HG02642 (cell line): Measurements from ENCODE around the gene TP53TG5.

ENCODE experiments used
- ATAC-seq: cut with Tn5 transposase; IDR thresholded peaks from one replicate; pipeline ENCODE4 v1.9.1; 2021; ENCODE audit warnings: mild to moderate bottlenecking; ENCODE audit not compliant: unreplicated experiment, poor library complexity

TP53TG5 gene

DNA sequence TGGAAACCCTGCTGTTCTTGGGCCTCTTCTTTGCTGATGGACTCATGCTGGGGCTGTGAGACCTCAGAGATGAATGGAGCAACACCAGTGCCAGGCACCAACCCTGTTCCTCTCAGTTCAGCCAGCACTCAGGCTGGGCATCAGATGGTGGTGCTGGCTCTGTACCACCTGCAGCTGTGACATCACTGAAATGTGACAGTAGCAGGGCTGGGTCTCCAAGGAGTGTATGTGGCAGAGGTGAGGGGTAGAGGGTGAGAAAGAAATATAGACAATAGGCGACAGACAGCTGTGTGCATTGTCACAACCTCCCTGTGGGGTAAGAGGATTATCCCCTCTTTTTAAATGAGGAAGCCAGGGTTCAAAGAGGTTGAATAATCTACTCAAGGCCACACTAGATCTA is at the start of gene TP53TG5:
Gene TP53TG5, minus strand, starts transcription at position 135 of the 400 bp plus-strand sequence. Its CDS starts 89 bp downstream, at position 46.
- ATAC-seq, result no peak

DNA sequence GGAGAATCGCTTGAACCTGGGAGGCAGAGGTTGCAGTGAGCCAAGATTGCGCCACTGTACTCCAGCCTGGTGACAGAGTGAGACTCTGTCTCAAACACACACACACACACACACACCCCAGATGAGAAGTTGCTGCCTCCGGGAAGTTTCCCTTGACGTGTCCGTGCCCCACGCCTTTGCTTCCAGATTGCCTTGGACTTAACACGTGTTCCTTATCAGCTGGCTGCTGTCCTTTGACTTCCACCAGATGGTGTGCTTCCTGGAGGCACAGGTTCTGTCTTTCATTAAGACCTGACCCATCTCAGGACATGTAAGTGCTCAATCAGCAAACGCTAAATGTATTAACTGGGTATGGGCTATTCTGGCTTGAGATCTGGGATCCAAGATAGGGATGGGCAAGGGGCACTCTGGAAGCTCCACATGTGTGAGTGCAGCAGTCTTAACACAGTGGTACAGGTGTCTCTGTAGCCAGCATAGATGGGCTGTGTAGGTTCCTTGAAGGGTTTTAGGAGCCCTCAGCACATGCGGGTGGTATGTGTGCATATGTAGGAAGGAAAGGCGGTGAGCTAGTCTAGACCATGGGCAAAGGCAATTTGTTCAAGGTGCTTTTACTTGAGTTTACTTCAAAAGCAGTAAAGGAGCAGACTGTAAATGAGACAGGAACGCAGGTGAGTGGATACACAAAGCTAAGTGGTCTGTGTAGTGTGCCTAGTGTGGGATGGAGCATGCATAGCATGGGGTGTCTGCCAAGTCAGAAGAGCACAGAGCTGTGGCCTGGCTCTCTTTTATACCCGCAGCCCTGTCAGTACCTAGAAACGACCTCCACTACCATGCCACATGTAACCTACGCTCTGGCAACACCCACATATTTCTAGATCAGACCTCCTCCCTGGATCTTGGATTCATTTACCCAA is 49.4 kb upstream of the TP53TG5 start:
- no peak for ATAC-seq

DNA sequence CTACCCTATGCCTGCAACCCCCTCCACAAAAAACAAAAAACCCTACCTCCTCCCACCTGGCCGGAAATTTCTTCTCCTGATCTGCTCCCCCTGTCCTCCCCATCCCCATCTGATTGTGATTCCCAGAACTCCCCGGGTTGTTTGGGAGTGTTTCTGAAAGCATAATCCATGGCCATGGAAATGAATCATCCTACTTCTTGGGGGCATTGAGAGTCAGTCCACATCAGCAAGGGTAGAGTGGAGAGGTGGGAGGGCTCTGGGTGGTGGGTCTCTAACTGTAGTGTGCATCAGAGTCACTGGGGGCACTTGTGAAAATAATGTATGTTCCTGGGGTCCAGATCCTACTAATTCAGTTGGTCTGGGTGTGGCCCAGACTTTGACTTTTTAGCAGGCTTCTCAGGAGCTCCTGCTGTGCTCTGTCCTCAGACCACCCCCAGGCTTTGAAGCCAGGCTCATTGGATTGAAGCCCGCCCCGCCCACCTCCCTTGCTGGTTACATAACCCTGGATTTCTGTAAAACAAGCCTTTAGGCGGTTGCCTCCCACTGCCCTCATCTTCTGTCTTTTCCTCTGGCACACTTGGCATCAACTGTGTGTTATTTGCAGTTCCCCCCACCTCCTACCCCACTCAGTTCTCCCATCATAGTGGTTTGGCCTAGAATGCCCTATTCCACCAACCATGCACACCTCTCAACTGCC is 48.3 kb upstream of the TP53TG5 start:
- no peak for ATAC-seq

DNA sequence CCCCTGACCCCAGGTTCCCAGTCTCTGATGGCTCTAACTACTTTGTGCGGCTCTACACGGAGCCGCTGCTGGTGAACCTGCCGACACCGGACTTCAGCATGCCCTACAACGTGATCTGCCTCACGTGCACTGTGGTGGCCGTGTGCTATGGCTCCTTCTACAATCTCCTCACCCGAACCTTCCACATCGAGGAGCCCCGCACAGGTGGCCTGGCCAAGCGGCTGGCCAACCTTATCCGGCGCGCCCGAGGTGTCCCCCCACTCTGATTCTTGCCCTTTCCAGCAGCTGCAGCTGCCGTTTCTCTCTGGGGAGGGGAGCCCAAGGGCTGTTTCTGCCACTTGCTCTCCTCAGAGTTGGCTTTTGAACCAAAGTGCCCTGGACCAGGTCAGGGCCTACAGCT is 47.4 kb upstream of the TP53TG5 start:
- no peak for ATAC-seq

DNA sequence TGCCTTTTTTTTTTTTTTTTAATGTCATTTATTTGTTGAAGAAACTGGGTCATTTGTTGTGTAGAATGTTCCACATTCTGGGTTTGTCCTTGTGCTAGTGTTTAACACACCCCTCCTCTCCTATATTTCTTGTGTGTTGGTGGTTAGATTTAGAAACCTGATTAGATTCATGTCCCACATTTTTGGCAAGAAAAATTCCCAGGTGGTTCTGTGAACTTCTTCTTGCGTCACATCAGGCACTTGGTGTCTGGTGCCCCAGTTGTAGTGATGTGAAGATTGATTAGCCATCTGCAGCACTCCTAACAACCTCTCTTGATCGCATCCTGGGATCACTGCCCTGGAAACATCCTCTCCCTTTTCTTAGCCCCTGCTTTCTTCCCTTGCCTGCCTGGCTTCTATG is 45.6 kb upstream of the TP53TG5 start:
- no peak for ATAC-seq

DNA sequence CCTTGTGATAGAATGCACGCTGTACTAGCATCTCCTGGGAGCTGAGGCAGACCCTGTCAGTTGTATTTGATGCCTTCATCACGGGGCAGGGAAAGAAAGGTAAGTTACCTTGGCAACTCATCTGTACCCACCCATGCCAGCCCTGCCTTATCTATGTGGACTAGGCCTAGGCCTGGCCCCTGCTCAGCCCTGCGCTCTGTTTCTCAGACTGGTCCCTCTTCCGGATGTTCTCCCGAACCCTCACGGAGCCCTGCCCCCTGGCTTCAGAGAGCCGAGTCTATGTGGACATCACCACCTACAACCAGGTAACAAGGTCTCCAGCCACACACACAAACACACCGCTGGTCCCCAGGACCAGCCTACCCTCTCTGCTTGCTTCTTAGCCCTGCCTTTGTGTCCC is 42.0 kb upstream of the TP53TG5 start:
- no peak for ATAC-seq

DNA sequence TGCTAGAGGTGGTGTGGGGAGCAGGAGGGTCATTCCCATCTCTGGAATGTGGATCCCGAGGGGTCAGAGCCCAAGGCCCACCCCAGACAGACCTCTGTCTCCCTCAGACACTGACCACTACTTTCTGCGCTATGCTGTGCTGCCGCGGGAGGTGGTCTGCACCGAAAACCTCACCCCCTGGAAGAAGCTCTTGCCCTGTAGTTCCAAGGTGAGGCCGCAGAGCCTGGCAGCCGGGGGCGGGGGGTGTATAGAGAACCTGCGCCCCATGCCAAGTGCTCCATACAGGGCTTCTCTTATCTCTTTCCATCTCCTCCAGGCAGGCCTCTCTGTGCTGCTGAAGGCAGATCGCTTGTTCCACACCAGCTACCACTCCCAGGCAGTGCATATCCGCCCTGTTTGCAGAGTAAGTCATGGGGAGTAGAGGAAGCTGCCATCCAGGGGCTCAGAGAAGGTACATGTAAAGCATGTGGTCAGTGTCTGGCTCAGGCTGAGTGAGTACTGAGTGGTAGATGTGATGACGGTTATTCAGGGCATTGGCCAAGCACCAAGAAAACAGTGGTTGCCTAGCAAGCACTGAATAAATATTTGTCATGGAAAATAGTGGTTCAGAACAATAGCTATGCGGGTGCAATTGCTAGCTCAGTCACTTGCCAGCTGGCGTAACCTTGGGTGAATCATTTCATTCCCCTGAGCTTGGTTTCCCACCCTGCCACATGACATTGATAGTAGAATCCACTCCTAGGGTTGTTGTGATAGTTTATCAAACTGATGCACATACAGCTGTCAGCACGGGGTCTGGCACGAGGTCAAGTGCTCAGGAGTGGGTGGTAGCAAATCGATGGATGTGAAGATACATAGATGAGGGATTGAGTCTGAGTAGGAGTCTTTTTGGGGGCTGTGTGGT is 41.3 kb upstream of the TP53TG5 start:
- peak; percentile 77 for ATAC-seq

DNA sequence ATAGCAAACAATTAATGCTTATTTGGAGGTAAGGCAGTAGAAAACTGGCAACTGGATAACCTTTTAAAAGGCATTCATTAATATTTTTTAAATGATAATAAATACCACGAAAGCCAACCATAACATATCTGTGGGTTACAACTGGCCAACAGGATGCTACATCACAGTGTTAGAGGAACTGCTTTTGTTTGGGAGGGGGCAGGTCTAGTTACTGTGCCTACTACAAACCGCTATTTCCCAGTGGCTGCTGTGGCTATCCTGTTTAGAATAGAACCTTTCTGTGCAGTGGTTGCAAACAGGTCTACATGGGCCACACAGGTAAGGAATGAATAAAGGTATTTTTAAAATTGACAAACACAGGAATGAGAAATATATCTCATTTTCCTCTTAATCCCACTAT is 38.8 kb upstream of the TP53TG5 start:
- no peak for ATAC-seq

DNA sequence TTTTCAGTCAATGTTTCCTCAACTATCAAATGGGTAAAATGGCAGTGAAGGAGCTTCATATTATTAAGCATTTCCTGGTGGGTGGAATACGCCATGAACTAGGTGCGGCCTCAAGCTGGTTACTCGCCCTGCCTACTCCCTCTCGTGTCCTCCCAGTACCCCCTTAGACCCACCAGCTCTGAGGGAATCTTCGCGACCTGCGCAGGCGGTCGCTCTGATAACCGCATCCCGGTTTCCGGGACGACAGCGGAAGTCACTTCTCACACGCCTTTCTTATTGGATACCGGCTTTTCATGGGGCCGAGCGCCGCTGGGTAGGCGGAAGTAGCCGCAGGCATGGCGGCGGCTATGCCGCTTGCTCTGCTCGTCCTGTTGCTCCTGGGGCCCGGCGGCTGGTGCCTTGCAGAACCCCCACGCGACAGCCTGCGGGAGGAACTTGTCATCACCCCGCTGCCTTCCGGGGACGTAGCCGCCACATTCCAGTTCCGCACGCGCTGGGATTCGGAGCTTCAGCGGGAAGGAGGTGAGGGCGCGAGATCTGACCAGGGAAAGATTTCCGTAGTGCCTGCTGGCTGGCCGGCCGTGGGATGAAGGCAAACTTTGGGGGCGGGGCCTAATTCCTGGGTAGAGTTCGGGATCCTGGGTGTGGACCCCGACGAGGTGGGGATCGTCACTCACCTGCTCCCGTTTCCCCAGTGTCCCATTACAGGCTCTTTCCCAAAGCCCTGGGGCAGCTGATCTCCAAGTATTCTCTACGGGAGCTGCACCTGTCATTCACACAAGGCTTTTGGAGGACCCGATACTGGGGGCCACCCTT is 37.9 kb upstream of the TP53TG5 start, which contains the start of gene PIGT:
Gene PIGT, plus strand, starts transcription at position 320 of the 816 bp plus-strand sequence. Its CDS starts 16 bp downstream, at position 336.
- peak; percentile 84 for ATAC-seq

DNA sequence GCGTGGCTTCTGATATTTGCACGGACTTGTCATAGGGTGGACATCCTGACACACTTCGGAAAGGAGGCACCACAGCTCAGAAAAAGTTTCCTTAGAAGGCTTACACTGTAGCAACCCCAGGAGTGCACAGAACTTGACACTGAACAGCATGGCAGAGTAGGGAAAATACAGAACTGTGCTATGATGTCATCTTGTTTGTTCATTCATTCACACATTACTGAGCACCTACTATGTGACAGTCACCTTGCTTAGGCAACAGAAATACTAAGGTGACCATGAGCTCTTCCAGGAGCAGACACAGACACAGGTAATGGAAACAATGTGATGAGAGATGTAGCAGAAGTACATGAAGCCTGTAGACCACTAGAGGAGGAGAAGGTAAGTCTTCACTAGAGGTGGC is 35.4 kb upstream of the TP53TG5 start:
- ATAC-seq, result no peak

DNA sequence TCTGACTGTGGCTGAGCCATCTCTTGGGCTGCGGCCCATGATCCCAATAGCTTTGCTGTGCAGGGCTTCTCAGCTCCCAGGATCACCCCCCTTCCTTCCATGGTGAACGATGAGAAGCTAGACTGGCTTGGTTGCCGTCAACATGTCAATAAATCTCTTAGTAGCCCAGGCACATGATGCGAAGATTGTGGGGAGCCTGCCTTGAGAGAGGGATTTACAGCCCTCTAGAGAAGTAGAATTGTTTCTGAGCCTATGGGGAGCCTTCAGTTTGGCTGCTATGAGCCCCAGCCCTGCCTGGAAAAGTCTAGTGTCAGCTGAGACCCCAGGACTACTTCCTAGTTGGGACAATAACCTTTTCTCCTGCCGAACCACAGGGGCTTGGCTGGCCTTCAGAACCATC is 34.5 kb upstream of the TP53TG5 start:
- no peak for ATAC-seq

DNA sequence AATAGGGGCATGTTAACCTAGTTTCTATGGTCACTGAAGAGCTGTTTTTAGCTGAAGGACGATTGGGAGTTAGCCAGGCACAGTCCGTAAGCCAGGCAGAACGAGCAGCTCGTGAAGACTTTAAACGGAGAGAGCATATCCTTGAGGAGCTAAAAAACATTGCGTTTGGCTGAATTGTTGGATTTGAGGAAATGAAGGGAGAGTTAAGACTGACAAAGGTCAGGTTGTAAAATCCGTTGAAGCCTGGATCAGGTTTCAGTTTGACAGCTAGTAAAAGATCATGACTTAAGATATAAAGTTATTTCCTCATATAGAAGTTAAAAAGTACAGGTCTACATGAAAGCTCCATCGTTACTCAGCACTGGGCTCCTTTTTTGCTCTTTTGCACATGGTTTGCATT is 32.8 kb upstream of the TP53TG5 start:
- no peak for ATAC-seq

DNA sequence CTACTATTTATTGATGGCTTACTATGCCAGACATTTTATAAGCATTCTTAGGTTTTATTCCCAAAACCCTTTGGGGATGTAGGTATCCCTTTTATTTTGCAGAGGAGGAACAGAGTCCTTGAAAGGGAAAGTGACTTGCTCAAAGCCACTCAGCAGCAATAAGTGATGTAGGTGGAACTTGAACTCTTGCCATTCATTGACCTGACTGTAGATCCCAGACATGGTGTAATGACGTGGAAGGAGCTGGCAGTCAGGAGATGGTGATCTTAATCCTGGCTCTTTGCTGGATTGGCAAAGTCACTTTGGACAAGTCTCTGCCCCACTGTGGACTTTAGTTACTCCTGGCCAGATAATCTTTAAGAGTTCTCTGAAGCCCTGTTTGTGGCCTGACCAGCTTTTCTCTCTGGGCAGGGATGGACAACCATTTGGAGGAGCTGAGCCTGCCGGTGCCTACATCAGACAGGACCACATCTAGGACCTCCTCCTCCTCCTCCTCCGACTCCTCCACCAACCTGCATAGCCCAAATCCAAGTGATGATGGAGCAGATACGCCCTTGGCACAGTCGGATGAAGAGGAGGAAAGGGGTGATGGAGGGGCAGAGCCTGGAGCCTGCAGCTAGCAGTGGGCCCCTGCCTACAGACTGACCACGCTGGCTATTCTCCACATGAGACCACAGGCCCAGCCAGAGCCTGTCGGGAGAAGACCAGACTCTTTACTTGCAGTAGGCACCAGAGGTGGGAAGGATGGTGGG is 31.6 kb upstream of the TP53TG5 start:
- ATAC-seq, result no peak

DNA sequence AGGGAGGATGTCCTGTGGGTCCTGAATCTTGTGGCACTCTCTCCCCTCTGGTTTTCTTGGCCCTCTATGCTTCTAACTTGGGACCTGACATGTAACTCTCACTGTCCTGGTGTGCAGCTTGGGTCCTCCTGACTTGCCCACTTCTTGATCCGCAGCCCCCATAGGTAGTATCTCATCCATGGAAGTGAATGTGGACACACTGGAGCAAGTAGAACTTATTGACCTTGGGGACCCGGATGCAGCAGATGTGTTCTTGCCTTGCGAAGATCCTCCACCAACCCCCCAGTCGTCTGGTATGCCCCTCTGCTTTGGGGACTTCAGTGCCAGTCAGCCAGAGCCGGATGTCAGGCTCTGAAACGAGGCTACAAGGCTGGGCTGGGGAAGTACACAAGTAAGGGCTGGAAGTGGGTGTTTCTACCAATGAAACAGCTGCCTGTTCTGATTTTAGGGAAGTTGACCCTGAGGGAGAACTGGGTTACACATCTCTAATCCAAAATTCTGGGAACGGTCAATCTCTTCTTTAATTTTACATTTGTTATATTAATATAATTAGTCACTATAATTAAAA is 30.6 kb upstream of the TP53TG5 start:
- ATAC-seq, result no peak

DNA sequence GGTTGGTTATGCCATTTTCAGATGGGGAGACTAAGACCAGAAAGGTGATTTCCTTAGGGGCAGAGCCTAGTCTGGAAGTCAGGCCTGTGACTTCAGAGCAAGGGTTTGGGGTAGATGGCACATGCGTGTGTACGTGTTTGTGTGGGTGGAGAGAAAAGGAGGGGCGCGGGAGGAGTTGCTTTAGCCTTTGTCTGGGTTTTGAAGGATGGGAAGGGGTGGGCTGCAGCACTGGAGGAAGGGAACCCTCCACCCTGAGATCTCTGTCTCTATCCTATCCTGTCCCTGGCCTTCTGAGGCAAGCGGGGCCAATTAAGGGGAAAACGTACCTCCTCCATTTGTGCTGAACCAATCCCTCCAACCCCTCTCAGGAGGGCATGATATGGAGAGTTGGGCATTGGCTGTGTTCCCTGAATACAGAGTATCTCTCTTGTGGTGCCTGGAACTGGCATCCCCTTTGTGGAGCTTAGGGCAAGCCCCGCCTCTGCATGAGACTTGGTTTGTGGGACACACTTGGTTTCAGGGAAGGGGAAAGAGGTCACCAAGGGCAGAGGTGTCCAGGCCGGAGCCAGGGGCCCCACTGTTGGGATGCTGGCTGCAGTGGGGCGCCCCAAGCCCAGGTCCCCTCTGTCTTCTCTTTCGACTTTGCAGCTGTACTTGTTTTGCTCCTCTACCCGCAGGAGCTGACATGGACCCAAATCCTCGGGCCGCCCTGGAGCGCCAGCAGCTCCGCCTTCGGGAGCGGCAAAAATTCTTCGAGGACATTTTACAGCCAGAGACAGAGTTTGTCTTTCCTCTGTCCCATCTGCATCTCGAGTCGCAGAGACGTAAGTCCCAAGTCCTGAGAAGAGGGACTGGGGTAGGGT is 29.9 kb upstream of the TP53TG5 start, which contains the start of gene DBNDD2:
Gene DBNDD2, plus strand, starts transcription at position 507 of the 863 bp plus-strand sequence. Its CDS starts 179 bp downstream, at position 686.
- ATAC-seq, result no peak

DNA sequence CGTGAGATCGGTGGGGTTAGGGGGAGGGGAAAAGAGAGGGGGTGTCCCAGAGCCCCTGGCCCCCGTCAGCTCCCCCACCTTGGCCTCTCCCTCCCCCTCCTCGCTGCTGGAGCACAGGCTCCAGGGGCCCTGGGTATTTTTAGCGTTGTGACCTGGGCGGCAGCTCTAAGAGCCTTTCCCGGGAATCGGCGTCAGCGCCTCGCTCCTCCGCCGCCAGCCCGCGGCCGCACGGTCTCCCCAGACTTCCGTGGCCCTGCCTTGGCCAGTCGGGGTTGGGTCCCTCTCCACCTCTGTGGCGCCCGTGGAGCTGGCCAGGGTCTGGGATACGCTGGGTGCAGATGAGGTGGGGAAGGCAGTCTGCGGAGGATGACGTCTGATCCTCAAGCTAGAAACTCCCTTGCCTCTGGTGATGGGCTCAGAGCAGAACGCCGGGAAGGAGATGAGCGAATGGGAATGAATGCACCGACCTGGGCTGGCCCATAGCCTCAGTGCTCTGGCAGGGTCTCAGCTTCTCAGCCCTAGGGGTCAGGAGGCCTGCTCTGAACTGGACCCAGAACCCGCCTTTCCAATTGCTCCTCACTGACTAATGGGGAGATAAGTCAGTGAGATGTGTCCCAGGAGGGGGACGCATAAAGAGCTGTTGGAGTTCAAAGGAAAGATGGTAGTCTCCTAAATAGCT is 29.1 kb upstream of the TP53TG5 start:
- ATAC-seq, result no peak
